Endometrium (tissue), 2 donors: Measurements from ENCODE around the gene SLC38A5.
"Not testable (repeated sequence)": the region's sequence is repeated elsewhere in the genome, so short reads cannot be mapped to it uniquely, and the experiment has no call there.

ENCODE experiments used
- FAIRE-seq: peaks from 2 replicates; lab custom pipeline; 2012; peaks lifted over from hg19 to GRCh38; lab: Jason Lieb, UNC
- donor health status: control.
- donor health status: control.

Gene SLC38A5

GRCh38 chrX:48470110-48470832 lies at the start of gene SLC38A5:
TSS of gene SLC38A5 (minus strand) at chrX:48470260. CDS start at chrX:48467924, 2,336 bp downstream.
- no peak for FAIRE-seq

DNA sequence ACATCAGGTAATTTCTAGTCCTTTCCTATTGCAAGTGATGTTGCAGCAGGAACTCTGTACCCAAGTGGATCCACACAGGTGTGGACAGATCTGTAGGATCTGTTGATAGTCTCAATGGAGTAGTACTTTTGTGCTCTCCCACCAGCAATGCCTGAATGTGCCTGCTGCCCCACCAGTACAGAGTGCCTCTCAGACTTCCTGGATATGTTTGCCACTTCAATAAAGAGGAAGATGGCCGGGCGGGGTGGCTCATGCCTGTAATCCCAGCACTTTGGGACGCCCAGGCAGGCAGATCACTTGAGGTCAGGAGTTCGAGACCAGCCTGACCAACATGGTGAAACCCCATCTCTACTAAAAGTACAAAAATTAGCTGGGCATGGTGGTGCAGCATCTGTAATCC lies 49.4 kb upstream of the SLC38A5 start:
- not testable (repeated sequence) for FAIRE-seq

DNA sequence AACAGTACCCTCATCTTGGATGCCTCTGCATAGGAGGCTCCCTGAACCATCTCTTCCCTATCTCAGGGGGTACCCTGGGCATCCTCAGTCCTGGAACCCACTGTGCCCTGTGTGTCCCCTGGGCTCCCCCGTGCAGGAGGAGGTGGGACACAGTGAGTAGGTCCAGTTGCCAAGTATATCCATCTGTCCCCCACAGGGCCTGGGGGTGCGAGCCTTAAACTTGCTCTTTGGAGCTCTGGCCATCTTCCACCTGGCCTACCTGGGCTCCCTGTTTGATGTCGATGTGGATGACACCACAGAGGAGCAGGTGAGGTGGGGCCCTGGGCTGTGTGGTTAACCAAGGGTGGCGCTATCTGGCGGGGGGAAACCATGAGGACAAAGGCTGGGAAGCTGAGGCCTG lies 46.9 kb upstream of the SLC38A5 start:
- FAIRE-seq, result no peak

DNA sequence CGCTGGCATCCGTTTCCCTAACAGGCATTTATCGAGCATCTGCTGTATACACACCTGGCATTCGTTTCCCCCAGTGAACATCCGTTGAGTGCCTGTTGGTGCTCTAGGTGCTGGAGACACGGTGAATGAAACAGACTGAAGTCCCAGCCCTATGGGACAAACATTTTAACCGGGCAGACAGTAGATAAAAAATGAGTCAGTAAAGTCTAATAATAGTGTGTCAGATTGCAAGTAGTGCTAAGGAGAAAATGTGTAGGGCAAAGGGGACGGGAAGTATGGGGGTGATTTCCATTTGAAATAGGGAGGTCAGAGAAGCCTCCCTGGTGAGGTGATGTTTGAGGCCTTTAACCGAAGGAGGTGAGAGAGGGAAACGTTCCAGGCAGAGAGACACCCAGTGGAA lies 46.2 kb upstream of the SLC38A5 start:
- FAIRE-seq, result no peak

DNA sequence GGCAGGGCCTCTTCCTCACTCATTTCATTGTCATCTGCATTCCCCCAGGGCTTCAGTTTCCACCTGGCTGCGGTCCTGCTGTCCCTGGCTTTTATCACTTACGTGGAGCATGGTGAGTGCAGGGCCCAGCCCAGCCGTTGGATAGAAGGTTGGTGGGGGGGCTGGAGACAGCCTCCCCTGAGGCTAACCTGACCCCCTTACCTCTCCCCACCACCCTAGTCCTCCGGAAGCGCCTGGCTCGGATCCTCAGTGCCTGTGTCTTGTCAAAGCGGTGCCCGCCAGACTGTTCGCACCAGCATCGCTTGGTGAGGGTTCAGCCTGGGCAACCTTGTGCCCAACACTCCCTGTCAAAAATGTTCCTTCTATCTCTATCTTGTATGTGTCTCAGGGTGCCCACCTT lies 45.8 kb upstream of the SLC38A5 start:
- no peak for FAIRE-seq

DNA sequence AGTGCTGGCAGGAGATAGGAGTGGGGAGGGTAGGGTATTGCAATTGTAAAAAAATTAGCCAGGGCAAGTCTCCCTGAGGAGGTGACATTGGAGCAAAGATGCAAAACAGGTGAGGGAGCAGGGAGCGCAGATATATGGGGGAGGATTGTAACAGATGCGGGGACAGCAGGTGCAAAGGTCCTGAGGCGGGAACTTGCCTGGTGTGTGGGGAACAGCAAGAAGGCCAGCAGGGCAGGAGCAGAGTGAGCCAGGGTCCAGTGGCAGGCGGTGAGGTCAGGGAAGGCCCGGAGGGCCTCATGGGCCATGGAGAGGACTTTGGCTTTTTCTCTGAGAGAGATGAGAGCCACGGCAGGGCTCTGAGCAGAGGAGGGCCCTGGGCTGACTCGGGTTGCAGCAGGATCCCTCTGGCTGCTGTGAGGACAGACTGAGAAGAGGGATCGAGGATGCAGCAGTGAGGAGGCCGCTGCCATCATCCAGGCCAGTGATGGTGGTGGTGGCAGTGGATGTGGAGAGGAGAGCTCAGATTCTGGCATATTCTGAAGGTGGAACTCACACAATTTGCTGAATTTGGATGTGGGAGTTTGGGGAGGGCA lies 44.9 kb upstream of the SLC38A5 start:
- FAIRE-seq, result no peak

- FAIRE-seq, result no peak
Measured at GRCh38 chrX:48514126-48514806, 44.2 kb upstream of the SLC38A5 start.

DNA sequence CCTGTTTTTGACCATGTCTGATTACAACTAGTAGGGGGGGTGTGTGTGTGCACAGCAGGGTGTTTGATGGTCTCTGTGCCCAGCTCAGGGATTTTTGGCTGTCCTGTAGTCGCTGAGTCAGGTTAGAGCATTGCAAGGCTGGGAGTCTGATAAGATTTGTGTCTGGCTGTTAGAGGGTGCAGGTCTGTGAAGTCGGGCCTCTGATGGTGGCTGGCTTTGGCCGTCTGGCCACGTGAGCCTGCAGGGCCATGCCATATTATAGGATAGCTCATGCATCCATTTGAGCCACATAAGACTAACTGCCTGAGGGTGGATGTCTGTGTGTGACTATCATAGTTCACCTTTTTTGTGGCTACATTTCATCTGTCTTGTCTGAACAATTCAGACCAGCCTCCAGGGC lies 43.6 kb upstream of the SLC38A5 start:
- FAIRE-seq, result no peak

DNA sequence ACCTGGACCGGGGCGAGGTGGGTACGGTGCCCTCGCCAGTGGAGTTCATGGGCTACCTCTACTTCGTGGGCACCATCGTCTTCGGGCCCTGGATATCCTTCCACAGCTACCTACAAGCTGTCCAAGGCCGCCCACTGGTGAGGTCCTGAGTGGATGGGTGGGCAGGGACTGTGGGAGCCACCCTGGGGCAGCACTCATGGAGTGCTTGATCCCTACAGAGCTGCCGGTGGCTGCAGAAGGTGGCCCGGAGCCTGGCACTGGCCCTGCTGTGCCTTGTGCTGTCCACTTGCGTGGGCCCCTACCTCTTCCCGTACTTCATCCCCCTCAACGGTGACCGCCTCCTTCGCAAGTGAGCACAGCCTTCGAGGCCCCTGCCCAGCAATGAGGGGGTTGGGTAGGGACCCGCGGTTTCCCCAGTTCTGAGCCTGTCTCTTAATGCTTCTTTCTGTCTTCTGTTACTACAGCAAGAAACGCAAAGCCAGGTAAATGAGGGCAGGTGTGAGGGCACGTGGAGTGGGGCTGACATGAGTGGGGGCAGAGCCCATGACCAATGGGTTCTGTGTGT lies 42.4 kb upstream of the SLC38A5 start:
- FAIRE-seq, result no peak

GRCh38 chrX:48511560-48511959 lies 41.5 kb upstream of the SLC38A5 start:
- FAIRE-seq, result no peak

DNA sequence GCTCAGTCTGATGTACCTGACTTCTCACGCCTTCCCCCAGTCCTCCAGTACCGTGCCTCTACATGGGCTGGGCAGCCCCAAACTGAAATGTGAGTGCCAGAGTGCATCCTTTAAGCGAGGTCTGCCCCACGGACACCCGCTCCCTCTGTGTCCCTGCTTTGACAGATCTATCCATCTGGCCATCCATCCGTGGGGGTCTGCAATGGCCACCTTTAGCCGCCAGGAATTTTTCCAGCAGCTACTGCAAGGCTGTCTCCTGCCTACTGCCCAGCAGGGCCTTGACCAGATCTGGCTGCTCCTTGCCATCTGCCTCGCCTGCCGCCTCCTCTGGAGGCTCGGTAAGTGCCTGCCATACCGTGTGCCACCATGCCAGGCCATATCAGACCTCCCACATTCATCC lies 39.6 kb upstream of the SLC38A5 start:
- no peak for FAIRE-seq

GRCh38 chrX:48509245-48509590 lies 39.2 kb upstream of the SLC38A5 start:
- no peak for FAIRE-seq

- no peak for FAIRE-seq
Measured at GRCh38 chrX:48508400-48509244, 38.6 kb upstream of the SLC38A5 start, which contains the start of gene PORCN. TSS of gene PORCN (plus strand) at chrX:48508992. CDS start at chrX:48509821, 829 bp downstream.

DNA sequence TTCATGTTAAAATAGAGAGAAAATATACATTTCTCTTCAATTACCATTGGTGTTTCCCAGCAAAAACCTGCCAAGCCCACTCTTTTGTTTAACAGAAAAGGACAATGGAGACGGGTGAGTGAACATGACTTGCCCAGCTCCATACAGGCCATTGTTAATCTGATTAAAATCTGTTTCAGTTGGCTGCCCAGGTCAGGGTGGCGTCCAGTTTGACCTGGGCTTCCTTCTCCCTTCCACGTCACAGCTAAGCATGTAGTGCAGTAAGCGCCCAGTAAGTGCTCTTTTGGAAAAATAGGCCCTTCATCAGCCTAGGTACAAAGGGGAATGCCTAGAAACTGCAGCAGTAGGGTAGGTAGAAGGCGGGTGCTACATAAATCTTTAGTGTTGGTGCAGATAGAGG lies 37.2 kb upstream of the SLC38A5 start:
- FAIRE-seq, result no peak

- FAIRE-seq, result no peak
Measured at GRCh38 chrX:48505481-48505880, 35.4 kb upstream of the SLC38A5 start.

- no peak for FAIRE-seq
Measured at GRCh38 chrX:48504261-48504660, 34.2 kb upstream of the SLC38A5 start.

DNA sequence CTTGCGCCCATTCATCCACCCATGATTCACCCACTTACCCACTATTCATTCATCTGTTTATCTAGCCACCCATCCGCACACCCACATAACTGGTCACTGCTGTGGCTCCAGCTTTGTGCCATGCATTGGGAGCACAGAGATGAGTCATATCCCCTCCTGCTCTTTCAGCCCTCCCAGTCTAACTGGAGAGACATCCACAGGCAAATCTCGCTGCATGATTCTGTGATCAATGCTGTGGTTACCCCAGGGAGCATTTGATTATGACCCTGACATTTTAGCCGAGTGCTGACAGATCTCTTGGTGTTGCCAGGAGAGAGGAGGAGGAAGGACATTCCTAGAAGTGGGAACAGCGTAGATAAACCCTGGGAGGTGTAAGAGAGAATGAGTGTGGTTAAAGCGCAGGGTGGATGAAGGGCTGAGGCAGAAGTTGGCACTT lies 28.3 kb upstream of the SLC38A5 start:
- no peak for FAIRE-seq

DNA sequence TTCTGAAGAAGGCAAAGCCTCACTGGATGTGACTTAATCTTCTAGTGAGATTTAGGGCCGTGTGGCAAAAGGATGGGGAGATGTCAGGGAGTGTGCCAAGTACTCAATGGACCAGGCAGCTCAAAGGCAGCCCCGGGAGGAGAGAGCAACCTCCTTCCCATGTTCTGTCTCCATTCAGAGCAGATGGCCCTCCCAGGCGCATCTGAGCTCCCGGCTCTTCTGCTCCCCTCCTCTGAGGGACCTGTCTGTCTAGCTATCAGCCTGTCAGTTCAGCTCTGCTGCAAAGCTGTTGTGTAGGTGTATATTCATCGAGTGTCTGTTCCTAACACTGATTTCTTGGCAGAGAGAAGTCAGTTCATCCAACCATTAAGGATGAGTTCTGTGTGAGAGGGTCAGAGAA lies 27.8 kb upstream of the SLC38A5 start:
- FAIRE-seq, result no peak

DNA sequence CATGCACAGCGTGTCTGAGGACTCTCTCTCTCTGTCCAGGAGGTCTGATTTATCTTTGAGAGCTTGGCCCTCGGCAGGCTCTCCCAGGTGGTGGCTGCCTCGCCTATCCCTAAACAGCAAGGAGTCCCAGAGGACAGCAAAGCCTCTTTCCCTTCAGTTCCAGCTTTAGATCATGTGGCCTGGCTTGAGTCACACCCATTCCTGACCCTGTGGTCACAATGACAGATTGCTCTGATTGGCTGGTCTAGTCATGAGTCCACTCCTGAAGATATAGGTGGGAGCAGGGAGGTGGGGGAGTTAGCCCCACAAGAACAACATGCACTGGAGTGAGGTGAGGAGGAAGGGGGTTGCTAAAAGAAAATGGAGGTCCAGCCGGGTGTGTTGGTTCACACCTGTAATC lies 26.6 kb upstream of the SLC38A5 start:
- no peak for FAIRE-seq

DNA sequence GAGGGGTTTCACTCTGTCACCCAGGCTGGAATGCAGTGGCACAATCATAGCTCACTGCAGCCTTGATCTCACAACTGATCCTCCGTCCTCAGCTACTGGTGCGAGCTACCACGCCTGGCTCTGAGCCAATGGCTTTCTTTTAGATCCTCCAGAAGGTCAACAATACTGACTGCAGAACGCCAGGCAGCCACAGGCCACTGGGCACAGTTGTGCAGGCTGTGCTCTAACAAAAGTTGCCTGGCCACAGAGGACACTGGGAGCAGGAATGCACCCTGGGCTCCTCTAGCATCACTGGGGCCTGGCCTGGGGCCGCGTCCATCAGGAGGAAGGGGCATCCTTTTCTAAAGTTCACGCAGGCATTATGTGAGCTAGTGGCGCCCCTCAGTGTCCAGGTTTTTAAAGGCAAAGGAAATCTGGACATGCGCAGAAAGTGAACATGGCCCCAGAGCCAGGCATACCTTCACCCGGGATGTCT lies 23.9 kb upstream of the SLC38A5 start:
- no peak for FAIRE-seq

- no peak for FAIRE-seq
Measured at GRCh38 chrX:48492293-48492910, 22.3 kb upstream of the SLC38A5 start.

- FAIRE-seq, result no peak
Measured at GRCh38 chrX:48491809-48492208, 21.7 kb upstream of the SLC38A5 start.
